Smooth muscle cell (in vitro differentiated cells): ENCODE results near the gene RRP1. TPM values are rescaled to one million over a fixed set of nuclear protein-coding genes. Genes with fewer than 3 reads are reported as not detected.
A peak's percentile ranks its signal among the peaks of the same experiment; 100 is the strongest.

Source experiments
- DNase-seq: peaks from one replicate; lab custom pipeline; 2025; ENCODE audit not compliant: unreplicated experiment; lab: John Stamatoyannopoulos, UW
- H2AFZ ChIP-seq: fragments of 200-600 bp; sonication (generic); 2 replicates; pipeline ENCODE4 v1.6.0; 2016; ENCODE audit warnings: antibody characterized with exemption, low read depth, mild to moderate bottlenecking
- H3F3A ChIP-seq: fragments of 200-600 bp; sonication (generic); 2 replicates; pipeline ENCODE4 v1.6.0; 2017; ENCODE audit warnings: antibody characterized with exemption, low read depth
- H3K27ac ChIP-seq: fragments of 200-600 bp; sonication (generic); 2 replicates; pipeline ENCODE4 v1.5.1; 2016; ENCODE audit warnings: low read depth, mild to moderate bottlenecking
- H3K27me3 ChIP-seq: fragments of 200-600 bp; sonication (generic); 2 replicates; pipeline ENCODE4 v1.6.1; 2016; ENCODE audit warnings: low read depth, mild to moderate bottlenecking
- H3K36me3 ChIP-seq: fragments of 200-600 bp; sonication (generic); 2 replicates; pipeline ENCODE4 v1.5.1; 2016; ENCODE audit warnings: low read depth
- H3K4me1 ChIP-seq: fragments of 200-600 bp; sonication (generic); 2 replicates; pipeline ENCODE4 v1.5.1; 2016; ENCODE audit warnings: low read depth
- H3K4me2 ChIP-seq: fragments of 200-600 bp; sonication (generic); 2 replicates; pipeline ENCODE4 v1.6.0; 2016; ENCODE audit warnings: mild to moderate bottlenecking
- H3K4me3 ChIP-seq: fragments of 200-600 bp; sonication (generic); 2 replicates; pipeline ENCODE4 v1.5.1; 2016; ENCODE audit warnings: mild to moderate bottlenecking
- H3K79me2 ChIP-seq: fragments of 200-600 bp; sonication (generic); 2 replicates; pipeline ENCODE4 v1.6.0; 2016; ENCODE audit warnings: low read depth, mild to moderate bottlenecking
- H3K9ac ChIP-seq: fragments of 200-600 bp; sonication (generic); 2 replicates; pipeline ENCODE4 v1.6.0; 2016; ENCODE audit warnings: low read depth
- H3K9me3 ChIP-seq: fragments of 200-600 bp; sonication (generic); replicated peaks from 2 replicates; pipeline ENCODE4 v1.5.1; 2016; ENCODE audit warnings: low read depth
- H4K20me1 ChIP-seq: fragments of 200-600 bp; sonication (generic); 2 replicates; pipeline ENCODE4 v1.6.0; 2016; ENCODE audit warnings: low read depth
- WGBS: methylation state at CpG from one replicate; pipeline ENCODE4 v1.1.7; 2016; ENCODE audit warnings: low lambda C conversion rate; 5-methylcytosine and 5-hydroxymethylcytosine counted together
- polyA plus RNA-seq: library from polyadenylated mRNA; unstranded; fragments of >200 nt; fragmentation: Nextera tagmentation; extraction: Ambion mirVana; gene quantifications from 2 replicates; pipeline ENCODE4 v1.2.1, GENCODE V29; 2016
- total RNA-seq: library from RNA; depleted of rRNA; stranded (reverse); fragments of >200 nt; gene quantifications from 2 replicates; pipeline ENCODE4 v1.2.3, GENCODE V29; 2014
- TF ChIP-seq, protein P1 (sequence below): fragments of 200-600 bp; sonication (generic); IDR thresholded peaks from 2 replicates; pipeline ENCODE4 v1.5.1; 2017; ENCODE audit warnings: borderline replicate concordance, mild to moderate bottlenecking, antibody characterized with exemption; ENCODE audit not compliant: insufficient read depth, poor library complexity, severe bottlenecking

RRP1 gene
- 8.7 and 11.3 TPM in 2 replicates for total RNA-seq
- polyA plus RNA-seq: 17.5 and 23.7 TPM in 2 replicates

GRCh38 chr21:43789276-43790009, at the start of gene RRP1:
Gene RRP1 (plus strand): TSS chr21:43789577. CDS start chr21:43789630, 53 bp downstream.
- DNase-seq: peak; percentile 87
- Histone ChIP-seq H3K36me3 (no peaks in the 10 kb centered on the region), H3F3A (no peaks in the 10 kb centered on the region), H3K9ac (peak within 1 kb of the TSS; percentile 63), H3K79me2 (peaks cover 36% of the 10 kb centered on the region), H3K4me2 (peak within 1 kb of the TSS; percentile 88), H2AFZ (peak within 1 kb of the TSS; percentile 57), H4K20me1 (no peaks in the 10 kb centered on the region), H3K9me3 (no peaks in the 10 kb centered on the region), H3K4me1 (peaks cover 10% of the 10 kb centered on the region), H3K27ac (peak within 1 kb of the TSS; percentile 74), H3K4me3 (peak within 1 kb of the TSS; percentile 70), H3K27me3 (no peaks in the 10 kb centered on the region)
- TF ChIP-seq, protein P1, sequence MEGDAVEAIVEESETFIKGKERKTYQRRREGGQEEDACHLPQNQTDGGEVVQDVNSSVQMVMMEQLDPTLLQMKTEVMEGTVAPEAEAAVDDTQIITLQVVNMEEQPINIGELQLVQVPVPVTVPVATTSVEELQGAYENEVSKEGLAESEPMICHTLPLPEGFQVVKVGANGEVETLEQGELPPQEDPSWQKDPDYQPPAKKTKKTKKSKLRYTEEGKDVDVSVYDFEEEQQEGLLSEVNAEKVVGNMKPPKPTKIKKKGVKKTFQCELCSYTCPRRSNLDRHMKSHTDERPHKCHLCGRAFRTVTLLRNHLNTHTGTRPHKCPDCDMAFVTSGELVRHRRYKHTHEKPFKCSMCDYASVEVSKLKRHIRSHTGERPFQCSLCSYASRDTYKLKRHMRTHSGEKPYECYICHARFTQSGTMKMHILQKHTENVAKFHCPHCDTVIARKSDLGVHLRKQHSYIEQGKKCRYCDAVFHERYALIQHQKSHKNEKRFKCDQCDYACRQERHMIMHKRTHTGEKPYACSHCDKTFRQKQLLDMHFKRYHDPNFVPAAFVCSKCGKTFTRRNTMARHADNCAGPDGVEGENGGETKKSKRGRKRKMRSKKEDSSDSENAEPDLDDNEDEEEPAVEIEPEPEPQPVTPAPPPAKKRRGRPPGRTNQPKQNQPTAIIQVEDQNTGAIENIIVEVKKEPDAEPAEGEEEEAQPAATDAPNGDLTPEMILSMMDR: peak; percentile 94
- 2% methylated on average over 53 of the region's 83 CpGs for WGBS

DNA sequence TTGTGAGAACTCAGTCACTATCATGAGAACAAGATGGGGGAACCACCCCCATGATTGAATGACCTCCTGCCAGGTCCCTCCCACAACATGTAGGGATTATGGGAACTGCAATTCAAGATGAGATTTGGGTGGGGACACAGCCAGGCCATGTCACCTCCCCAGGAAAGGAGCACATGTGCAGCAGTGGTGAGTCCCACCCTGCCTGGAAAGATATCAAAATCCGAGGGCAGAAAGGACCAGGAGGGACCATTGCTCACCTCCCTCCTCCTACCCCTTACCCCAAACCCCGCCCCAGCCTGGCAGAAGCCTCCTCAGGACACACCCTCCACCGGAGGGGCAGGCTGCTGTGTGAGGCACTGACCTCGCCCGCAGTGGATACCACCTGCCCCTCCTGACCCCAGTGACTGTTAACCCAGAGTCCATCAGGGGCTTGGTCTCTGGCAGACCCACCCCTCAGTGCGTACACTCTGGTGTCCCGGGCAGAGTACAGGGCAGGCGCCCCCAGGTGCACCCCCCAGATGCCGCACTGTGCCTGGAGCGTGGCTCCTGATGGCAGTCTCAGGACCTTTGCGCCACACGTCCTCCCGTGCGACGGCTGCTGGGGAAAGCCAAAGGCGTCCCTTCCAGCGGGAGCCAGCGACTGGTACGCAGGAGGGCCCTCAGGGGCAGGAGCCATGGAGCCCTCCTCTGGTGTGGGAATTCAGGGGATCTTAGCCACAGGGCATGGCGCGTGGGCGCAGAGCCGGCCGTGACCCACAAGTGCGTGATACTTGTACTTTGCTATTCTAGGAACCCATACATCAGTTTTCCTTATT, 49.5 kb upstream of the RRP1 start:
- peaks cover 19% of the 10 kb centered on the region for H3K79me2 ChIP-seq
- no peak overlapping the region for H3K4me2 ChIP-seq
- H3K9ac ChIP-seq: no peak overlapping the region
- TF ChIP-seq, protein P1: no peak
- peaks cover 5% of the 10 kb centered on the region for H3K36me3 ChIP-seq
- no peak for DNase-seq
- WGBS: 82% methylated on average over 25 of the region's 25 CpGs
- no peaks in the 10 kb centered on the region for H3K9me3 ChIP-seq
- H3K27ac ChIP-seq: no peak overlapping the region
- H3K4me1 ChIP-seq: no peaks in the 10 kb centered on the region
- no peaks in the 10 kb centered on the region for H3F3A ChIP-seq
- H3K27me3 ChIP-seq: no peaks in the 10 kb centered on the region
- peaks cover 87% of the 10 kb centered on the region for H4K20me1 ChIP-seq
- H2AFZ ChIP-seq: no peak overlapping the region
- H3K4me3 ChIP-seq: no peak overlapping the region

GRCh38 chr21:43740497-43741156, 48.8 kb upstream of the RRP1 start:
- Histone ChIP-seq H2AFZ (no peak overlapping the region), H4K20me1 (peaks cover 84% of the 10 kb centered on the region), H3F3A (no peaks in the 10 kb centered on the region), H3K9me3 (no peaks in the 10 kb centered on the region), H3K27ac (no peak overlapping the region), H3K9ac (no peak overlapping the region), H3K4me2 (no peak overlapping the region), H3K79me2 (peaks cover 19% of the 10 kb centered on the region), H3K4me3 (no peak overlapping the region), H3K27me3 (no peaks in the 10 kb centered on the region), H3K4me1 (no peaks in the 10 kb centered on the region), H3K36me3 (peaks cover 8% of the 10 kb centered on the region)
- TF ChIP-seq, protein P1: no peak
- 48% methylated on average over 25 of the region's 25 CpGs for WGBS
- no peak for DNase-seq
